Suppressor macrophage (primary cell): ENCODE results near the gene FOXA3.
A peak's percentile ranks its signal among the peaks of the same experiment; 100 is the strongest.

Experiments used
- DNase-seq, 4 experiments: peaks; one replicate each; pipeline ENCODE4 v3.0.0-alpha.2; 2020 to 2022

The FOXA3 gene

DNA sequence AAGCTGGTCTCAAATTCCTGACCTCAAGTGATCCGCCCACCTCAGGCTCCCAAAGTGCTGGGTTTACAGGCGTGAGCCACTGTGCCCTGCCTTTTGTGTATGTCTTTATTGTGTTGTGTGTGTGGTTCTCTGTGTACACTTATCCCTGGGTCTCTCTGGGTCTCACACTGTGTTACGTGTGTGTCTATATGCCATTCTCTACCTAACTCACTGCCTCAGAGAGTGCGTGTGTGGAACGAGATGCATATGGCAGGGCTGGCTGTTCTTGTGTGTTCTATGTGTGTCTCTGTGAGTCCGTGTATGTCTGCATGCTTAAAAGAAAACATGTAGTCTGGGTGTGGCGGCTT is 10.5 kb downstream of the FOXA3 start:
- no peak for DNase-seq

DNA sequence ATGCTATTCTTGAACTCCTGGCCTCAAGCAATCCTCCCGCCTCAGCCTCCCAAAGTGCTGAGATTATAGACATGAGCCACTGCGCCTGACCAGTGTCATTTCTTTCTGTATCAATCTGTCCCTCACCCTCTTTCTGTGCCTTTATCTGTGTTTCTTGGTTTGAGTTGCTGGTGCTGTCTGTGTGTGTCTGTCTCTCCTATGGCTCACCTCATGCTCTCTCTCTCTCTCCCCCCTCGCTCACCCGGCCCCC is 12.0 kb downstream of the FOXA3 start:
- no peak for DNase-seq

DNA sequence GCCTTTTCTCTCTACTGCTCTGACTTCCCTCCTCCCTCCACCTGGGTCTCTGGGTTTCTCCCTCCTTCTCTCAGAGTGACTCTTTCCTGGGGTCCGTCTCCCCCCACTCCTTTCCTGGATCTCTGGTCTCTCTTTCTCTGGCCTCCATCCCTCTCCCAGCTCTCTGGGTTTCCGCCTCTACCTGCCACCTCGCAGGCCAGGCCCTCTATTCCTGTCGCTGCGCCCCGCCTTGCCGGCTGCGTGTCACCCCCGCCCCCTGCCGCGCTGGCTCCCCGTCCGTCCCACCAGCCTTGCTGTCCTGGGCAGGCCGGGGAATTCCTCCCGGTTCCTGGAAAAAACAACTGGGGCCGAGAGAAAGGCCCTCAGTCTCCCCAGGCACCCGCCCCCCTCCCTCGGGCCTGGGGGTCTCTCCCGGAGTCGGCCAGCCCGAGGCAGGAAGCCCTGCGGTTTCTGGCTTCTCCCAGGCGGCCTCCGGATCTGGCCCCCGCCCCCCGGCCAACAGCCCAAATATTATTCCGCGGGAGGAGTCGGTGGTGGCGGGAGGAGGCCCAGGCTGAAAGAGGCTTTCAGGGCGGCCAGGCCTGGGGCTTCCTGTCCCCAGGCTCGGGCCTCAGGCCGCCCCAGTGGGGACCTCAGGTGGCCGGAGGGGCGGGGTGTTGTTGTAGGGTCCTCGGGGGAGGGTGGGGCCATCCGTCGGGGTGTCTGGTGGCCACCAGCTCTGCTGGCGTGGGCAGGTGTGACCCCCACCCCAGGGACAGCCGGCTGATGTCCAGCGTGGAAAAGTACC is 12.5 kb downstream of the FOXA3 start:
- DNase-seq: peak in 1 of 4 experiments; percentile 23

DNA sequence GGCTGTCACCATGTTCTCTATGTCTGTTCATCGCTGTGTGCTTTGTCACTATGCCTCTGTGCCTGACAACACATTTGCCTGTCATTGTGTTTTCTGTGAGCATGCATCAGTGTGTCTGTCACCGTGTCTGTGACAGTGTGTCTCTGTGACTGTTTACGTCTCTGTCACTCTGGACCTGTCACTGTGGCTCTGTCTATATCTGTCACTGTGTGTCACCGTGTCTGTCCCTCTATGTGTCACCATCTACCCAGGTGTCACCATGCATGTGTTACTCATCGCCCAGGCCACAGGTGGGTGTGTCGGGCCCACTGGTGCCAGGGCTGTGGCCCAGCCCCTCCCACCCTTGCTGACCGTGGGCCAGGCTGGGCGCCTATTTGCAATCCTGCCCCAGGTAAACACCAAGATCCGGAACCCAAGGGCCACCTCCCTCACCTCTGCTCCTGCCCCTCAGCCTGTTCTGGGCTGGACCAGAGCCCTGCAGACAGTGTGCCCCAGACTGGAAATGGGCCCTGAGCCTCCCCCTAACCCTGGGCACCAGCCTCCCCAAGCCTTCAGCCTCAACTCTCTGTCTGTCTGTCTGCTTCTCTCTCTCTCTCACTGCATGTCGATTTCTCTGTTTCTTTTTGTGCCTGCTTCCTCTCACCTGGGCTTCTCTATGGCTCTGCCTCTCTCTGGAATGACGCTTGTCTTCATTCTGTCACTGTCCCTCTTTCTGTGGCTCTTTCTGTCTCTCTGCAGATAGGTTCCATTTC is 14.1 kb downstream of the FOXA3 start:
- DNase-seq: no peak

DNA sequence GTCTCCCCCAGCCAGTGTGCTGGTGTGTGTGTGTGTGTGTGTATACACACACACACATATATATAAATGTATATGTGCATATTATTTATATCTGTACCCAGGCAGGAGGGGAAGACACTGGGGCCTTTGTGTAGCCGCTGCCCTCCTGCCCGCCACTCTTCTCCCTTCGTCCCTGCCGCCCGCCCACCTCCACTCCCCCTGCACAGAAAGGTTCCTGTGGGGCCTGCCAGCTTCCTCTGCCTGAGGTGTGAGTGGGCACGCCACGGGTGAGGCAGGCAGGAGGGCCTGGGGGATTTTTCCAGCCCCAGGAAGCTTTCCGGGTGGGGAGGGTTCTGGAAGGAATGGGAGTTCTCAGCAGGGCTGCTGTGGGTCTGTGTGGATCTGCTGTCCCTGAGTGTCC is 14.9 kb downstream of the FOXA3 start:
- no peak for DNase-seq

DNA sequence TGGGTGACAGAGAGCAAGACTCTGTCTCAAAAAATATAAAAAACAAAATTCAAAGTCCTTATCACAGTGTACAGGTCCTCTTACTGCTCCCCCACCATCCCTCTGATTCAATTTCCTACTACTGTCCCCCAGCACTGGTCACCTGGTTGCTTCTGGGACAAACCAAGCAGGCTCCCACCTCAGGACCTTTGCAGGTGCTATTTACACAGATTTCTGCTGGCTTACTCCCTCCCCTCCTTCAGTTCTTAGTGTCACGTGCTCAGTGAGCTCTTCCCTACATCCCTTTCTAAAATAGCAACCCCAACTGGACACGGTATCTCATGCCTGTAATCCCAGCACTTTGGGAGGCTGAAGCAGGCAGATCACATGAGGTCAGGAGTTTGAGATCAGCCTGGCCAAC is 15.8 kb downstream of the FOXA3 start:
- DNase-seq: no peak

DNA sequence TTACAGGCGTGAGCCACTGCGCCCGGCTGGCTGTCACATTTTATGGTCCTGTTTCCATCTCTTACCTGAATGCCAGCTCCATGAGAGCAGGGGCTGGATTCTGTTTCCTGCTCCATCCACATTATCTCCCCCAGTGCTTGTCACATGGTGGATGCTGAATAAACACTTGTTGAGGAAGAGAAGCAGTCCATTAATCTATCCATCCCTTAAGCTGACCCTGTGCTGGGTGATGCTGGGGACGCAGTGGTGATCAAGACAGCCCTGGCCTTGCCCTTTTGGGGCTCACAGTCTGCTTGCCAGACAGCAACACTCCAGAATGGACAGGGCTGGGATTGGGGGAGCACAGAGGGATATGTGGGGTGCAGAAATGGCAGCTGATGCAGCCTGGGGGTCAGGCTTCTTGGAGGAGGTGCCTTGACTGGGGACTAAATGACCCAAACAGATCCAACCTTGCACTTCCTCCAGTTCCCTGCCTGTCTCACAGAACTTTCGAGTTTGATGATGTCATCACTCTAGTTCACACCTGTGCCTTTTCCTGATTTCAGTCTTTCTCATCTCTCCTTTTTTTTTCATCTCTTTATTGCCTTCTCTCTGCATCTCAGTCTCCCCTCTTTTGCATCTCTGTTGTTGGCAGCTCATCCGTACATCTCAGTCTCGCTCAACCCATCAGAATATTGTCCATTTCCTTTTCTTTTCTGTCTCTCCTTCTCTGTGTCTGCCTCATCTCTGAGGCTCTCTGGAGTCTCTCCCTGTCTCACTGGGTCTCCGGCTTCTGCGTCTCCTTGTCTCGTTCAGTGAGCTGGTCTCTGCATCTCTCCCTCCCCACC is 17.2 kb downstream of the FOXA3 start:
- DNase-seq: no peak

DNA sequence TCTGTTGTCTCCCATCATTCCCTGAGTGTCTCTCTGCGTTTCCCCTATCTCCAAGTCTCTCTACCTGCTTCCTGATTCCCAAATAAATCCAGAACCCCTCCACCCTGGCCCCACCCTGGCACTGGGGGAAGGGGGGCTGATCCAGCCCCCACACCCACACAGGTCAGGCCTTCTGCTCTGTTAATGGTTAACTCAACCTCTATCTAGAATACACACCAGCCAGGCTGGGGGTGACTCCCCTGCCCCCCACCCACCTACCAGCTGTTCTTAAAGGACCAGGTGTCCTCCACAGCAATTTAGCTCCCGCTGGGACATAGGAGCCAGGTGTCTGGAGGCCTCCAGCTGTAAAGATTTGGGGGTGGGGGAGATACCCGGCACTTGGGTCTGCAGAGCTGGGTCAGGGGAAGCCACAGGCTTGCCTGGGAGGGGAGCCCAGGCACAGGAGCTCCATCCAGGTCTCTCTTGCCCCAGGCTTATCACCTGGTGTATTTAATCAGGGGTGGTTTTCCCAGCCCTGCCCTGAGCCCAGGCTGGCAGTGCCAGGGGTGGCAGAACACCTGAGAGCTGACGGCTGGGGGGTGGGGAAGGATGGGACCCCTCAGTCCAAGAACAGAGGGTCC is 17.9 kb downstream of the FOXA3 start:
- no peak for DNase-seq

DNA sequence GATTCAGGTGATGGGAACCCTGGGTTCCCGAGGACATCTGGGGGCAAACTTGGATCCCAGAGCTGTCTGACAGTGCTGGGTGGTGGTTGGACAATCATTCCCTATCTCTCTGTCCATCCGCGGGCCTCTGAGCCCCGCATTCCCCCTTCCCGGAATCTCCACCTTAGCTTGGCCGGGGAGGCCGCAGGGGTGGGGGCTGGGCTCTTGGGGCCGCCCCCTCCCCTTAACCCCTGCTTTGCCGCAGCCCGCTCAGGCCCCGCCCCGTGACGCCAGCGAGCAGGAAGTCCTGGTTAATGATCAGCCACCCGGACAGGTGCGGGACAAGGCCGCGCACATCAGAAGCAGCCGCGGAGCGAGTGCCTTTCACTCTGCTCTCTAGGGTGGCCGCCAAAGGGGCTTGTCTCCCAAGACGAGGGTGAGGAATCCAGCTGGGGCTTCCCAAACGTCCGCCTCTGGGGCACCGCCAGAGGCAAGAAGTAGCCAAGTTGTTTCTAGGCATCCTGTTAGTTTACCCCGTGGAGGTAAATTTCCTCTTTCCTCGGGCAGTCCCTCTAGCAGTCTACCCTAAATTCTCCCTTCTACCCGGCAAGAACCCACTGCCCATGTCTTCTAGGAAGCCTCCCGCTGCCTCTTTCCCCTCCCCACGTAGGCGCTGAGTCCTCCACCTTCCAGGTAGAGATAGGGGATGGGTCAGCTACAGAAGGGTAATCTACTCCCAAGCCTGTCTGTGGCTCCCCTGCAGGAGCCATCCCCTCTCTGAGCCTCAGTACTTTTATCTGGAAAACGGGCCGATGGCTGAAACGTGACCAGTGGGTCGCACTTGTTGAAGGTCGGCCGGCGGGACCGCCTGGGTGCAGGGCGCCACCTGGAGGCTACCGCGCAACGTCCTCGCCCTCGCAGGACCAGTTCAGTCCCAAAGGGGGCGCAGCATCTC is 18.8 kb downstream of the FOXA3 start:
- DNase-seq: peak; percentile 85 to 93 (median 90)

DNA sequence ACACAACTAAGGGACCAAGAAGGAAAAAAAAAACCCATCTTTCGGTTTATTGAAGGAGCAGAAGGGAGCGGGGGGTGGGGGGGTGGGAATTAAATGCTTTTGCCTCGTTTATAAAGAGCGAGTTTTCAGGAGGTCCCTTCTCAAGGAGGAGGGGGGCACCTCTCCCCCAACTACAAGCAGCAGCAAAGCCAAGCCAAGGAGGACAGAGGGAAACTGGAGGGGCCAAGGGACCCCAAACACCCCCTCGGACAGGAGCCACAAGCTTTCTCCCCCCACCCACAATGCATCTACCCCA is 19.4 kb downstream of the FOXA3 start:
- DNase-seq: no peak

DNA sequence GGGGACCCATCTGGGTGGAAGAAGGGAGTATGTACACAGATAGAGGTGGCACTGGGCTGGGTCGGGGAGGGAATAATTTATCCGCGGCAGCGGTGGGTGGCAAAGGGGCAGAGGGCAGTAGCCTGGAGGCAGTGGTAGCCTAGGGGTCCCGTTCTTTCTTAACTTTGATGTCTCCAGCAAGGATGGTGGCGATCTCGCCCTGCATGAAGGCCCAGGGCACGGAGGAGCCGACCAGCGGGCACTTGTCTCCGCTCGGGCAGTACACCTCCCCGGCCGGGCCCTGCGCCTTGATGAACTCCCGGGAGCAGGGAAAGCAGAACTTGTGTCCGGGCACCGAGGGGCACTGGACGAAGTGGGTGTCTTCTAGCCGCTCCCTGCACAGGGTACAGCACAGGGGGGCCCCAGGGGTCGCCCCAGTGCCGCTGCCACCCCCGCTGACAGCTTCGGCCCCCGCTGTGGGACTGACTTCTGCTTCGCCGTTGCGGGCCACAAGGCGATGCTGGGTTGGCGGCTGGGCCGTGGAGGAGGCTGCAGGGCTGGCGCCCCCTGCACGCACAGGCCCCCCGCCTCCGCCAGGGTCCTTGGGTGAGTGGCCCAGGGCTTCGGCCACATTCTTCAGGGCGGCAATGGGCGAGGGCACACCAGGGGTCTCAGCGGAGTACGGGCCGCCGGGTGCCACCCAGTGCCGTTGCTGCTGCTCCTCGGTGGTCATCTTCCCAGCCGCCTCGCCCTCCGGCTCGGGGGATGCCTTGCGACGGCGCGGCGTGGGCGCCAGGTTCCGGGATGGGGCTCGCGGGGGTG is 20.0 kb downstream of the FOXA3 start:
- no peak for DNase-seq

DNA sequence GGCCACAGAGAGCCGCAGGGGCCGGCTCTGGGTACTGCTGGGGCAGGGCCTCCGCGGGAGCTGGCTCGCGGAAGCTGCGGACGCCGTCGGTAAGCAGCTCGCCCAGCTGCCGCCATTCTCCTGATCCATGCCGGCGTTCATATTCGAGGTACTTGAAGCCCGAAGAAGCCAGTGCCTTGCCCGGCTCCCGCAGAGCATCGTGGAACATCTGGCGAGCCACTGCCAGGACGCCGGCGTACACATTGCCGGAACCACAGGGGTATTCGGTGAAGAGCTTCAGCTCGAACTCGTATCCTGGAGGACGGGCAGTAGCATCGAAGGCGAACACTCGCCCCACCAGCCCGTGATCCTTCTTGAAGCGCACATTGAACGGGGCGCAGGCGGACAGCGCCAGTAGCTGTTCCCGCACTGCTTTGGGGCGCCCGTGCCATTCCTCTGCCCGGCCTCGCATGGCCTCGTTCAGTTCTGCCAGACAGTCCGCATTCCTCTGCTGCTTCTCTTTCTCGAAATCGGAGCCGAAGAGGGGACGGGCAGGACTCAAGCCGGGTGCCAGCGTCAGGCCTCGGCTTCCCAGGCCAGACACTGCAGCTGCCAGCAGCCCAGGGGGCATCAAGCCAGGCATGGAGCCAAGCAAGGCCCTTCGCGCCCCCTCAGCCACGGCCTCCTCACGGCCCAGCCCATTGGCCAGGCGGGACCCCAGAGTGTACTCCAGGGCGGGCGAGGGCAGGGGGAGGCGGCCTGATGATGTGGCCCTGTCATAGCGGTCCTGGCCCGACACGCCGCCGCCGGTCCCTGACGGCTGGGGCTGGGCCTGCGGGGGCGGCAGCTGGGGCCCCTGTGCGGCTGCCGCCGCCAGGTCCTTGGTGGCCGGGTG is 20.8 kb downstream of the FOXA3 start:
- DNase-seq: no peak

DNA sequence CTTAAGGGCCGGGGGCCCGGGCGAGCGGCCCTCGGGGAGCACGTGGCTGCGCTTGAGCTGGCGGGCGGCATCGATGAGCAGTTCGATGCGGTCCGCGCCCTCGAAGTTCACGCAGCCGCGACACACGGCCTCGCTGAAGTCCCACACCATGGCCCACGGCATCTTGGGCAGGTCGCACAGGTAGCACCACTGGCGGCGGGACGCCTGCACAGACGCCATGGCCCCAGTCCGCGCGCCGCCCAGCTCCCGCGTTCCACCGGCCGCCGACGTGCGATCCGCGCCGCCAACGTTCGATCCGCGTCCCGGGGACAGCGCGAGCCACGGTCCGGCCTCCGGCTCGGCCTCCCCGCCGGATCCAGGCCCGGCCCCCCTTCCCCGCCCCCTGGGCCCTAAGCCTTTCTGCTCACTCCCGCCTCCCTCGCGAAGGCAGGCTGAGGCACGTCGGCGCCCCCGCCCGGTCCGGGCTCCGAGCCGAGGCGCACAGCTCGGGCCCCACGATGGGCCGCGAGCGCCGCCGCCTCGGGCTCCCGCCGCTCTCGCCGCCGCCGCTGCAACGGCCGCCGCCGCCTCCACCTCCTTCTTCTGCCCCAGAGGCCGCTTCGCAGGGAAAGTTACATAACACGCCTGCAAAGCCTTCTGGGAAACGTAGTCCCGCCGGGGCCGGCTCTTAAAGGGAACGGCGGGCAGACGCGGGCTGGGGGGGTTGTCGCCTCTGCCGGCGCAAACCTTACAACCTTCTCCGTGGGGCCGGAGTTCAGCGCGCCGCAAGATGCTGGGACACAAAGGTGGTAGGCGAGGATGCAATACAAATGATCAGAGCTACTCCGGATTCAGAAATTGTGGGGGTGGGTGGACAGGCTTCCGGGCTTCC is 21.7 kb downstream of the FOXA3 start, which contains the start of gene IRF2BP1:
IRF2BP1 (minus strand) TSS at position 586 of the 871 bp plus-strand sequence; CDS start at position 219, 367 bp downstream.
- DNase-seq: peak; percentile 93 to 97 (median 96)

DNA sequence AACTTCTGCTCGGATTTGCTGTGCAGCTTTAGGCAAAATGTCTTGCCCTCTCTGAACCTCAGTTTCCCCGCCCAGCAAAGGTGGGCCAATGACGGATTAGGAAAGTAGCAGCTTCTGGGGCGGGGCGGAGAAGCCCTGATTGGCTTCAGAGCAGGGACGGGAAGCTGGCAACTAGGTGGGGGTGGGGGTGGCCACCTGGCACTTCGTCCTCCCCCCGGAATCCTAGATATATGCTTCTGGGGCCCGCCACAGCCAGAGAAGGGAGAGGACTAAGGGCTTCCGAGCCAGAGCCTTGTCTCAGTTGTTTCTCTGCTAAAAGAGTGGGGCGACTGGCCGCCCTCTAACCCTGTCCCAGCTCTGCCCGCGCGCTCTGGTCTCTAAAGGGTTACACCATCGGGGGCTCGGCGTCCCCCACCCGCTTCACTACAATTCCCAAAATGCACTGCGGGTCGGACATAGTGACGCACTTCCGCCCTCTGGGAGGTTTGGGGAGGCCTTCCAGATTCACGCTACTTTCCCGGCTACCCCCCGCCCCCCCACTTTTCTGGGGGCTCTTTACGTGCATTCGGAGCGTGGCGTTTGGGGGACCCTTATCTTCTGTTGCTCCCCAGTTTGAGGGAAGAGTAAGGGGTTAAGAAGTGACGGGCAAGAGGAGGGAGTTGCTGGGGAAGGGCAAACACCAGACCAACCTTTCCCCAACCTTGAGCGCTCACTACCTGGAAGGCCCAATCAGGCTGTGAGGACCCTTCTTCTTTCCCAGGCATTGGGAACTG is 22.5 kb downstream of the FOXA3 start:
- peak; percentile 94 to 96 (median 95) for DNase-seq

DNA sequence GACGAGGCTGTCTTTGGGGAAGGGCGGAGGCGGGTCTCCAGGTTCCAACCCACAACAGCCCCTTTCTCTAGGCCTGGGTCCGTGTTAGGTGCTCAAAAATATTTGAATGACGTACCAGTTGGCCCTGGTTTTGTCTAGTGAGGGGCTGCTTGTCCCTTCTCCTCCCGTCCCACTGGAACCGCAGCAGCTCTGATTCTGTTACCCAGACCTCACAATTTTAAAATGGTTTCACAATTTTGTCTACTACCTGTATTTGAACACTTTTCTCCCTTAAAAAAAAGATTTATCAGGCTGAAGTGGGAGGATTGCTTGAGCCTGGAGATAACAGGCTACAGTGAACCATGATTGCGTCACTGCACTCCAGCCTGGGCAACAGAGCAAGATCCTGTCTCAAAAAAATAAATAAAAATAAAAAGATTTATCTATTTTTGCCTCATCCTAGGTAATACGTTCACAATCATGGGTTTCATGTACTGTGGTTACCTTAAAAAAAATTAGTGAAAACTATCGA is 23.1 kb downstream of the FOXA3 start:
- no peak for DNase-seq

DNA sequence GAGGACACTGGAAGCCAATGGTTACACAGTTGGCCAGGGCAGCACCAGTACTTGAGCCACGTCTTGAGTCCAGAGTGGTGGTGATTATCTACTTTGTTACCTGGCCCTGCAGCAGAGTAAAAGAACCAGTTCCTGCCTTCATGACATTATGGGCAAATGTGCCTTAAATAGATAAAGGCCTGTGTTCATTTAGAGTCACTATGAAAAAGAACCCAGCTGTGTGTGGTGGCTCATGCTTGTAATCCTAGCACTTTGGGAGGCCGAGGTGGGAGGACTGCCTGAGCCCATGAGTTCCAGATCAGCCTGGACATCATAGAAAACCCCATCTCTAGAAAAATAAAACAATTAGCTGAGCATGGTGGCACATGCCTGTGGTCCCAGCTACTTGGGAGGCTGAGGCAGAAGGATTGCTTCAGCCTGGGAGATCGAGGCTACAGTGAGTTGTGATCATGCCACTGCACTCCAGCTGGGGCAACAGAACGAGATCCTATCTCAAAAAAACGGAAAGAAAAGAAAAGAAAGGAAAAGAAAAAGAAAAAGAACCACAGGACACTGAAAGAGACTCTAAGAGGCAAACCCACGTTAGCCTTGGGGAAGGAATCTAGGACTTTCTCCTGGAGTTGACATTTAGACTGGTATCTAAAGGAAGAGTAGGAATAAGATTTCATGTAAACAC is 25.2 kb downstream of the FOXA3 start:
- DNase-seq: no peak

DNA sequence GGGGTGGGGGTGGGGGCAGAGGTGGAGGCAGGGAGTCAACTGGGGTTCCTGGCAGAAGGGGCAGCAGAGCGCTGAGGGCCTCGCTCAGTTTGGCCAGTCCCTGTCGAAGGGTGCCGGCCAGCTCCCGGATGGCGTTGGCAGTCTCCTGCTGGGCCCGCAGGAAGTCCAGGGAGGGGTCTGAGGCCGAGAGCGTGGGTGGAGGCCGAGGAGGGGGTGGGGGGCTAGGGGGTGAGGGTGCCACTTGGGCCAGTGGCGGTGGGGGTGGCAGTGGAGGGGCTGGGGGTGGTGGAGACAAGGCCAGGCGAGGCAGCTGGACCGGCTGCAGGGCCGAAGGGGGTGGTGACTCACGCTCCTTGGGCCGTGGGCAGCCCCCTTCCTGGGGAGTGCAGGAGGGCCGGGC is 26.8 kb downstream of the FOXA3 start:
- no peak for DNase-seq
